ENCODE data around the gene CMBL.

The CMBL gene

GRCh38 chr5:10330511-10331230 lies 23.0 kb upstream of the CMBL start:
- TF ChIP-seq TAF1 (IDR thresholded peaks at IDR 0.05; ENCODE audit: borderline replicate concordance, low read depth, low read length) (no peak), POLR2AphosphoS5 (IDR thresholded peaks at IDR 0.05; ENCODE audit: low read depth, low read length) (no peak), POLR2A (IDR thresholded peaks at IDR 0.05; ENCODE audit: low read depth, low read length) (no peak)
- DNase-seq (ENCODE audit: insufficient read length) (no peak), FAIRE-seq (no peak)

GRCh38 chr5:10329820-10330481 lies 22.2 kb upstream of the CMBL start:
- DNase-seq (ENCODE audit: insufficient read length) = no peak
- TF ChIP-seq POLR2AphosphoS5 (IDR thresholded peaks at IDR 0.05; ENCODE audit: low read depth, low read length) (no peak), TAF1 (IDR thresholded peaks at IDR 0.05; ENCODE audit: borderline replicate concordance, low read depth, low read length) (no peak), POLR2A (IDR thresholded peaks at IDR 0.05; ENCODE audit: low read depth, low read length) (no peak)
- no peak for FAIRE-seq

- FAIRE-seq = no peak
- no peak for DNase-seq (ENCODE audit: insufficient read length)
- TF ChIP-seq TAF1 (IDR thresholded peaks at IDR 0.05; ENCODE audit: borderline replicate concordance, low read depth, low read length) = no peak
- TF ChIP-seq POLR2AphosphoS5 (IDR thresholded peaks at IDR 0.05; ENCODE audit: low read depth, low read length) = no peak
- no peak for TF ChIP-seq POLR2A (IDR thresholded peaks at IDR 0.05; ENCODE audit: low read depth, low read length)
These were observed 21.7 kb upstream of the CMBL start for GRCh38 chr5:10329446-10329819.

- no peak for TF ChIP-seq POLR2AphosphoS5 (IDR thresholded peaks at IDR 0.05; ENCODE audit: low read depth, low read length)
- TF ChIP-seq TAF1 (IDR thresholded peaks at IDR 0.05; ENCODE audit: borderline replicate concordance, low read depth, low read length) = no peak
- TF ChIP-seq POLR2A (IDR thresholded peaks at IDR 0.05; ENCODE audit: low read depth, low read length) = no peak
- FAIRE-seq = no peak
- DNase-seq (ENCODE audit: insufficient read length) = no peak
These were observed 20.6 kb upstream of the CMBL start for GRCh38 chr5:10328323-10328722.

GRCh38 chr5:10324518-10325370 lies 17.0 kb upstream of the CMBL start:
- DNase-seq (ENCODE audit: insufficient read length) (no peak), FAIRE-seq (no peak)
- TF ChIP-seq POLR2AphosphoS5 (IDR thresholded peaks at IDR 0.05; ENCODE audit: low read depth, low read length) (no peak), POLR2A (IDR thresholded peaks at IDR 0.05; ENCODE audit: low read depth, low read length) (no peak), TAF1 (IDR thresholded peaks at IDR 0.05; ENCODE audit: borderline replicate concordance, low read depth, low read length) (no peak)

GRCh38 chr5:10323588-10324488 lies 16.1 kb upstream of the CMBL start:
- DNase-seq (ENCODE audit: insufficient read length) = no peak
- FAIRE-seq = no peak
- no peak for TF ChIP-seq TAF1 (IDR thresholded peaks at IDR 0.05; ENCODE audit: borderline replicate concordance, low read depth, low read length)
- no peak for TF ChIP-seq POLR2AphosphoS5 (IDR thresholded peaks at IDR 0.05; ENCODE audit: low read depth, low read length)

GRCh38 chr5:10321882-10322281 lies 14.2 kb upstream of the CMBL start:
- FAIRE-seq (no peak), DNase-seq (ENCODE audit: insufficient read length) (no peak)
- TF ChIP-seq TAF1 (IDR thresholded peaks at IDR 0.05; ENCODE audit: borderline replicate concordance, low read depth, low read length) = no peak
- no peak for TF ChIP-seq POLR2A (IDR thresholded peaks at IDR 0.05; ENCODE audit: low read depth, low read length)
- TF ChIP-seq POLR2AphosphoS5 (IDR thresholded peaks at IDR 0.05; ENCODE audit: low read depth, low read length) = no peak

- FAIRE-seq (no peak), DNase-seq (ENCODE audit: insufficient read length) (no peak)
- TF ChIP-seq TAF1 (IDR thresholded peaks at IDR 0.05; ENCODE audit: borderline replicate concordance, low read depth, low read length) (no peak), POLR2A (IDR thresholded peaks at IDR 0.05; ENCODE audit: low read depth, low read length) (no peak), POLR2AphosphoS5 (IDR thresholded peaks at IDR 0.05; ENCODE audit: low read depth, low read length) (no peak)
These were observed 13.1 kb upstream of the CMBL start for GRCh38 chr5:10320793-10321192.

GRCh38 chr5:10319202-10319851 lies 11.6 kb upstream of the CMBL start:
- no peak for DNase-seq (ENCODE audit: insufficient read length)
- no peak for TF ChIP-seq POLR2AphosphoS5 (IDR thresholded peaks at IDR 0.05; ENCODE audit: low read depth, low read length)
- TF ChIP-seq POLR2A (IDR thresholded peaks at IDR 0.05; ENCODE audit: low read depth, low read length) = no peak
- TF ChIP-seq TAF1 (IDR thresholded peaks at IDR 0.05; ENCODE audit: borderline replicate concordance, low read depth, low read length) = no peak
- FAIRE-seq = no peak

Data from GM12892 (cell line).